ENCODE measurements around the gene ZNF774. TPM values are rescaled to one million over a fixed set of nuclear protein-coding genes. Genes with fewer than 3 reads are reported as not detected.
"Not testable (repeated sequence)": the region's sequence is repeated elsewhere in the genome, so short reads cannot be mapped to it uniquely, and the experiment has no call there.

Gene ZNF774
- total and polyA plus RNA-seq, 2 donors, result 1.2 to 1.9 TPM

GRCh38 chr15:90338532-90338931 lies 13.6 kb upstream of the ZNF774 start:
- no peak overlapping the region for H3K27ac ChIP-seq (ENCODE audit: low read depth in 1 of 2, low read length in 1 of 2)
- H3K4me3 ChIP-seq (ENCODE audit: low read length in 2 of 2), result no peak overlapping the region
- no peaks in the 10 kb centered on the region for H3K27me3 ChIP-seq (ENCODE audit: control insufficient read depth in 2 of 2, insufficient read depth in 1 of 2, low read length in 1 of 2)
- H3K4me1 ChIP-seq (ENCODE audit: control insufficient read depth in 2 of 2, insufficient read depth in 2 of 2, low read length in 2 of 2), result peaks cover 9 to 29% of the 10 kb centered on the region in 2 donors
- no peaks in the 10 kb centered on the region for H3K9me3 ChIP-seq (ENCODE audit: control insufficient read depth in 2 of 2, insufficient read depth in 1 of 2, low read length in 1 of 2)
- no peaks in the 10 kb centered on the region for H3K36me3 ChIP-seq (ENCODE audit: control insufficient read depth in 2 of 2, insufficient read depth in 2 of 2, low read length in 1 of 2)
- WGBS, result 100% methylated on average over 1 of the region's 1 CpG
- no peak for DNase-seq (ENCODE audit: low read depth in 6 of 9, low spot score in 9 of 9)

GRCh38 chr15:90340345-90340744 lies 11.7 kb upstream of the ZNF774 start:
- H3K27me3 ChIP-seq (ENCODE audit: control insufficient read depth in 2 of 2, insufficient read depth in 1 of 2, low read length in 1 of 2), result no peaks in the 10 kb centered on the region
- WGBS, result 95% methylated on average over 6 of the region's 6 CpGs
- no peaks in the 10 kb centered on the region for H3K36me3 ChIP-seq (ENCODE audit: control insufficient read depth in 2 of 2, insufficient read depth in 2 of 2, low read length in 1 of 2)
- DNase-seq (ENCODE audit: low read depth in 6 of 9, low spot score in 9 of 9), result no peak
- H3K4me1 ChIP-seq (ENCODE audit: control insufficient read depth in 2 of 2, insufficient read depth in 2 of 2, low read length in 2 of 2), result peaks cover 9 to 31% of the 10 kb centered on the region in 2 donors
- H3K9me3 ChIP-seq (ENCODE audit: control insufficient read depth in 2 of 2, insufficient read depth in 1 of 2, low read length in 1 of 2), result no peaks in the 10 kb centered on the region
- H3K27ac ChIP-seq (ENCODE audit: low read depth in 1 of 2, low read length in 1 of 2), result no peak overlapping the region
- H3K4me3 ChIP-seq (ENCODE audit: low read length in 2 of 2), result no peak overlapping the region

- Histone ChIP-seq H3K27ac (ENCODE audit: low read depth in 1 of 2, low read length in 1 of 2) (no peak overlapping the region), H3K4me3 (ENCODE audit: low read length in 2 of 2) (no peak overlapping the region), H3K36me3 (ENCODE audit: control insufficient read depth in 2 of 2, insufficient read depth in 2 of 2, low read length in 1 of 2) (no peaks in the 10 kb centered on the region), H3K4me1 (ENCODE audit: control insufficient read depth in 2 of 2, insufficient read depth in 2 of 2, low read length in 2 of 2) (peaks cover 0 to 20% of the 10 kb centered on the region in 2 donors), H3K9me3 (ENCODE audit: control insufficient read depth in 2 of 2, insufficient read depth in 1 of 2, low read length in 1 of 2) (no peaks in the 10 kb centered on the region), H3K27me3 (ENCODE audit: control insufficient read depth in 2 of 2, insufficient read depth in 1 of 2, low read length in 1 of 2) (no peaks in the 10 kb centered on the region)
- WGBS, result 97% methylated on average over 5 of the region's 5 CpGs
- no peak for DNase-seq (ENCODE audit: low read depth in 6 of 9, low spot score in 9 of 9)
Measured at GRCh38 chr15:90343302-90343790, 8.7 kb upstream of the ZNF774 start.

- no peaks in the 10 kb centered on the region for H3K36me3 ChIP-seq (ENCODE audit: control insufficient read depth in 2 of 2, insufficient read depth in 2 of 2, low read length in 1 of 2)
- H3K9me3 ChIP-seq (ENCODE audit: control insufficient read depth in 2 of 2, insufficient read depth in 1 of 2, low read length in 1 of 2), result no peaks in the 10 kb centered on the region
- H3K4me3 ChIP-seq (ENCODE audit: low read length in 2 of 2), result no peak overlapping the region
- no peaks in the 10 kb centered on the region for H3K27me3 ChIP-seq (ENCODE audit: control insufficient read depth in 2 of 2, insufficient read depth in 1 of 2, low read length in 1 of 2)
- WGBS, result 95% methylated on average over 1 of the region's 1 CpG
- peaks cover 0 to 20% of the 10 kb centered on the region in 2 donors for H3K4me1 ChIP-seq (ENCODE audit: control insufficient read depth in 2 of 2, insufficient read depth in 2 of 2, low read length in 2 of 2)
- DNase-seq (ENCODE audit: low read depth in 6 of 9, low spot score in 9 of 9), result no peak
- no peak overlapping the region for H3K27ac ChIP-seq (ENCODE audit: low read depth in 1 of 2, low read length in 1 of 2)
Measured at GRCh38 chr15:90344662-90345061, 7.4 kb upstream of the ZNF774 start.

- Histone ChIP-seq H3K27me3 (ENCODE audit: control insufficient read depth in 2 of 2, insufficient read depth in 1 of 2, low read length in 1 of 2) (no peaks in the 10 kb centered on the region), H3K27ac (ENCODE audit: low read depth in 1 of 2, low read length in 1 of 2) (no peak overlapping the region), H3K4me3 (ENCODE audit: low read length in 2 of 2) (no peak overlapping the region), H3K9me3 (ENCODE audit: control insufficient read depth in 2 of 2, insufficient read depth in 1 of 2, low read length in 1 of 2) (no peaks in the 10 kb centered on the region), H3K4me1 (ENCODE audit: control insufficient read depth in 2 of 2, insufficient read depth in 2 of 2, low read length in 2 of 2) (peaks cover 0 to 16% of the 10 kb centered on the region in 2 donors), H3K36me3 (ENCODE audit: control insufficient read depth in 2 of 2, insufficient read depth in 2 of 2, low read length in 1 of 2) (no peaks in the 10 kb centered on the region)
- DNase-seq (ENCODE audit: low read depth in 6 of 9, low spot score in 9 of 9), result no peak
- WGBS, result 53% methylated on average over 2 of the region's 2 CpGs
Measured at GRCh38 chr15:90345857-90346256, 6.2 kb upstream of the ZNF774 start.

GRCh38 chr15:90347431-90348065 lies 4.5 kb upstream of the ZNF774 start:
- not testable (repeated sequence) for H3K27me3 ChIP-seq (ENCODE audit: control insufficient read depth in 2 of 2, insufficient read depth in 1 of 2, low read length in 1 of 2); H3K9me3 ChIP-seq (ENCODE audit: control insufficient read depth in 2 of 2, insufficient read depth in 1 of 2, low read length in 1 of 2); H3K4me3 ChIP-seq (ENCODE audit: low read length in 2 of 2); H3K27ac ChIP-seq (ENCODE audit: low read depth in 1 of 2, low read length in 1 of 2); H3K36me3 ChIP-seq (ENCODE audit: control insufficient read depth in 2 of 2, insufficient read depth in 2 of 2, low read length in 1 of 2); DNase-seq (ENCODE audit: low read depth in 6 of 9, low spot score in 9 of 9)
- H3K4me1 ChIP-seq (ENCODE audit: control insufficient read depth in 2 of 2, insufficient read depth in 2 of 2, low read length in 2 of 2), result peaks cover 7 to 18% of the 10 kb centered on the region in 2 donors
- WGBS, result 95% methylated on average over 1 of the region's 1 CpG

- Histone ChIP-seq H3K27me3 (ENCODE audit: control insufficient read depth in 2 of 2, insufficient read depth in 1 of 2, low read length in 1 of 2) (no peaks in the 10 kb centered on the region), H3K27ac (ENCODE audit: low read depth in 1 of 2, low read length in 1 of 2) (no peak overlapping the region), H3K9me3 (ENCODE audit: control insufficient read depth in 2 of 2, insufficient read depth in 1 of 2, low read length in 1 of 2) (no peaks in the 10 kb centered on the region), H3K4me3 (ENCODE audit: low read length in 2 of 2) (no peak overlapping the region), H3K36me3 (ENCODE audit: control insufficient read depth in 2 of 2, insufficient read depth in 2 of 2, low read length in 1 of 2) (no peaks in the 10 kb centered on the region), H3K4me1 (ENCODE audit: control insufficient read depth in 2 of 2, insufficient read depth in 2 of 2, low read length in 2 of 2) (peaks cover 10 to 16% of the 10 kb centered on the region in 2 donors)
- WGBS, result 94% methylated on average over 6 of the region's 6 CpGs
- DNase-seq (ENCODE audit: low read depth in 6 of 9, low spot score in 9 of 9), result no peak
Measured at GRCh38 chr15:90348456-90348855, 3.6 kb upstream of the ZNF774 start.

GRCh38 chr15:90349072-90349471 lies 3.0 kb upstream of the ZNF774 start:
- no peak overlapping the region for H3K27ac ChIP-seq (ENCODE audit: low read depth in 1 of 2, low read length in 1 of 2)
- H3K27me3 ChIP-seq (ENCODE audit: control insufficient read depth in 2 of 2, insufficient read depth in 1 of 2, low read length in 1 of 2), result no peaks in the 10 kb centered on the region
- DNase-seq (ENCODE audit: low read depth in 6 of 9, low spot score in 9 of 9), result no peak
- H3K4me1 ChIP-seq (ENCODE audit: control insufficient read depth in 2 of 2, insufficient read depth in 2 of 2, low read length in 2 of 2), result peaks cover 10 to 13% of the 10 kb centered on the region in 2 donors
- H3K4me3 ChIP-seq (ENCODE audit: low read length in 2 of 2), result no peak overlapping the region
- WGBS, result 98% methylated on average over 21 of the region's 21 CpGs
- no peaks in the 10 kb centered on the region for H3K36me3 ChIP-seq (ENCODE audit: control insufficient read depth in 2 of 2, insufficient read depth in 2 of 2, low read length in 1 of 2)
- H3K9me3 ChIP-seq (ENCODE audit: control insufficient read depth in 2 of 2, insufficient read depth in 1 of 2, low read length in 1 of 2), result no peaks in the 10 kb centered on the region

GRCh38 chr15:90349821-90350220 lies 2.3 kb upstream of the ZNF774 start:
- WGBS, result 85% methylated on average over 9 of the region's 9 CpGs
- no peaks in the 10 kb centered on the region for H3K27me3 ChIP-seq (ENCODE audit: control insufficient read depth in 2 of 2, insufficient read depth in 1 of 2, low read length in 1 of 2)

More at GRCh38 chr15:90349821-90350220, 2.3 kb upstream of the ZNF774 start:
- Histone ChIP-seq H3K36me3 (ENCODE audit: control insufficient read depth in 2 of 2, insufficient read depth in 2 of 2, low read length in 1 of 2) (no peaks in the 10 kb centered on the region), H3K4me3 (ENCODE audit: low read length in 2 of 2) (no peak overlapping the region), H3K9me3 (ENCODE audit: control insufficient read depth in 2 of 2, insufficient read depth in 1 of 2, low read length in 1 of 2) (no peaks in the 10 kb centered on the region), H3K4me1 (ENCODE audit: control insufficient read depth in 2 of 2, insufficient read depth in 2 of 2, low read length in 2 of 2) (peaks cover 10 to 13% of the 10 kb centered on the region in 2 donors), H3K27ac (ENCODE audit: low read depth in 1 of 2, low read length in 1 of 2) (no peak overlapping the region)
- no peak for DNase-seq (ENCODE audit: low read depth in 6 of 9, low spot score in 9 of 9)
